GM11168 (cell line): ENCODE measurements around the gene HGD.
"Not testable (repeated sequence)": the region's sequence is repeated elsewhere in the genome, so short reads cannot be mapped to it uniquely, and the experiment has no call there.

ENCODE experiments used
- in situ Hi-C: fragments of 300-500 bp; cut with MboI; formaldehyde crosslinking; loops from one replicate; pipeline ENCODE4 v1.12.0; 2022; ENCODE audit warnings: low sequenced_read_pairs; ENCODE audit not compliant: unreplicated experiment

HGD gene

GRCh38 chr3:120641696-120642246 is 40.3 kb downstream of the HGD start:
- in situ Hi-C loops = no loop called here

DNA sequence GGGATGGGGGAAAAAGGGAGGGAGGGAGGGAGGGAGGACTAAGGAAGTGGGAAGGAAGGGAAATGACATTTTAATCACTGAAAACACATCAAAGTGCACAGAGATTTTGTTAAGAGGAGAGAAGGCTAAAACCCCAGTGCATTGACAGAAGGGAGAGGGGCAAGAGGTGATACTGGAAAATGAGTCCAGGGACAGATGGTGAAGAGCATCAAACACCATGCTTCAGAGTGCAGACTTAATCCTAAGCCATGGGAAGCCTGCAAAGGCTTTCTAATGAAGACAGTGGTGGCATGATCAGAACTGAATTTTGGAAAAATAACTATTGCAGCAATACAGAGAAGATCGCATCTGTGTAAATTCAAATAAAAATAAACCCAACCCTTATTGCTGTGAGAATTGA is 41.8 kb downstream of the HGD start:
- in situ Hi-C loops = no loop called here

DNA sequence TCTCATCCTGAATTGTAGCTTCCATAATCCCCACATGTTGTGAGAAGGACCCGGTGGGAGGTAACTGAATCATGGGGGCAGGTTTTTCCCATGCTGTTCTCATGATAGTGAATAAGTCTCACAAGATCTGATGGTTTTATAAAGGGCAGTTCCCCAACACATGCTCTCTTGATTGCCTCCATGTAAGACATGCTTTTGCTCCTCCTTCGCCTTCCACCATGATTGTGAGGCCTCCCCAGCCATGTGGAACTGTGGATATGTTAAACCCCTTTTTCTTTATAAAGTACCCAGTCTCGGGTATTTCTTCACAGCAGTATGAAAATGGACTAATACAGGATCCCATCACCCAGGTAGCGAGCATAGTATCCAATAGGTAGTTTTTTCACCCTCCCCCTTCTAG is 43.2 kb downstream of the HGD start:
- in situ Hi-C loops = not testable (repeated sequence)

DNA sequence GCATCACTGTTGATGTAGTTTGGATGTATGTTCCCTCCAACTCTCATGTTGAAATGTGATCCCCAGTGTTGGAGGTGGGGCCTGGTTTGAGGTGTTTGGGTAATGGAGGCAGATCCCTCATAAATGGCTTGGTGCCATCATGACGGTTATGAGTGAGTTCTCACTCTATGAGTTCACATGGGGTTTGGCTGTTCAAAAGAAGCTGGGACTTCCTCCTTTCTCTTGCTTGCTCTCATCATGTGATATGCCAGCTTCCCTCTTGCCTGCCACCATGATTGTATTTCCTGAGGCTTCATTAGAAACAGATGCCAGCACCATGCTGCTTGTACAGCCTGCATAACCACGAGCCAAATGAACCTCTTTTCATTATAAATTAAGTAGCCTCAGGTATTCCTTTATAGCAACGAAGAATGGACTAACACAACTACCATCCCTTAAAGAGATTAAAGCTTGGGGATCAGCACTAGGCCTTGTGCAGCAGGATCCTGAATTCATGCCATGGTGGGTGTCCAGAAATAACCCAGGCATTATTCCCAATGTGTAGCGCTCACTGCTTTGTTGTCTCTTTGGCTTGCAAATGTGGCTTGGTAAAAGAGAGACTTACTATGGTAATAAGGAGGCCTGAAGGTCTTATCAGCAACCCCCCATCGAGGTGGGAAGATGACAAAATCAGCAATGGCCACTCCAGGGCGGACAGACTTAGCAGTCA is 44.0 kb downstream of the HGD start:
- in situ Hi-C loops = no loop called here

DNA sequence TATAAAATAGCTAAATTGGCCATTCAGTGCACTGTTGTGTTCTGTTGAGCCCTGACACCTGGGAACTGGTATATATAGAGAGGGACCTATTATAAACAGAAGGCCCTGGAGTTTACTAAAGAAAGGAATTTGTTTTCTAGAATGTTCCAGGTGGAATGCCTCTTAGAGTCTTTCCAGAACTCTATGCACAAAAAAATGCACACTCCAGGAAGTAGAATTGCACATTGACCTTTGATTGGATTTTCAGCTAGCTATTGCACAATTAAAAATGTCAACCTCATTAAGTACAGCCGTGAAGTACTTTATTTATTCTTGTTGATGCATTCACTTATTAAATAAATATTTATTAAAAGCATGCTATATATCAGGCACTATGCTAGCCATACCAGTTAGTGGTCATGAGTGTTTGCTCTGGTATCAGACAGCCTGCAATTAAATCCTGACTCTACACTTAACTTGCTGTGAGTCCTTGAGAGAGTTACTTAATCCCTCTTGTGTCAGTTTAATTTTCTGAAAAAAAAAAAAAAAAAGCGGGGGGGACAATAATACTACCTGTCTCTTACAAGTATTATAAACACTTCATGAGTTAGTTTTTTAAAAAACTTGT is 45.1 kb downstream of the HGD start:
- in situ Hi-C loops = no loop called here

- in situ Hi-C loops = no loop called here
These were observed 47.5 kb downstream of the HGD start for GRCh38 chr3:120634539-120634938.

DNA sequence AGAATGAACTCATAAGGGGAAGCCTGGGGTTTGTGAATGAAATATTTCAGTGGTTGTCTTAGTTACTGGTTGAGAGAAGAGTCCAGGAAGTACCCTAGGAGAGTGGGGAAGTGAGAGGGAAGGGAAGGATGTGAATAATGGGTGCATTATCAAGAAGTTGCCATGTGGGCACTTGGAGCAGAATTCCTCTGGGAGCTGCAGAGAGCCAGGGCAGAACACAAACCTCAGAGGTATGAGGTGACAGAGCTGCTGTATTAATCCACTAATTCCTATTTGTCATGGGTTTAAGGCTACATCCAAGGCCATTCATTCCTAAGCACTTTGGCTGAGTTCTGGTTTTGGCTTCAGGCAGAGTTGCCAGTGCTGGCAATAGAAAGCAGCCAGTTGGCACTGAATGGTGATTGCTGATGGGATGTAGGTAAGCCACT is 56.9 kb downstream of the HGD start:
- in situ Hi-C loops = no loop called here

DNA sequence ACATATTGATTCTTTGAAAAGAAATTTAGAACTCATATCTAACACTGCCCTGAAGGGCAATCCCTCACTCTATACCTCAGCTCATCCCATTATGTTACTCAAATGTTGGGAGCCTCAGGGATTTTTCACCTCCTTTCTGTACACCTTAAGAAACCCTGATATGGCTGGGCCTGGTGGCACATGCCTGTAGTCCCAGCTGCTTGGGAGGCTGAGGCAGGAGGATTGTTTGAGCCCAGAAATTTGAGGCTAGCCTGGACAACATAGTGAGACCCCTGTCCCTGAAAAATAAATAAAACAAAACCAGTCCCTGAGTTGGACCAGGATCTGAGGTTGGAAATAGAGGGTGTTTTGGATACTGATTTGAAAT is 58.3 kb downstream of the HGD start:
- in situ Hi-C loops = no loop called here

DNA sequence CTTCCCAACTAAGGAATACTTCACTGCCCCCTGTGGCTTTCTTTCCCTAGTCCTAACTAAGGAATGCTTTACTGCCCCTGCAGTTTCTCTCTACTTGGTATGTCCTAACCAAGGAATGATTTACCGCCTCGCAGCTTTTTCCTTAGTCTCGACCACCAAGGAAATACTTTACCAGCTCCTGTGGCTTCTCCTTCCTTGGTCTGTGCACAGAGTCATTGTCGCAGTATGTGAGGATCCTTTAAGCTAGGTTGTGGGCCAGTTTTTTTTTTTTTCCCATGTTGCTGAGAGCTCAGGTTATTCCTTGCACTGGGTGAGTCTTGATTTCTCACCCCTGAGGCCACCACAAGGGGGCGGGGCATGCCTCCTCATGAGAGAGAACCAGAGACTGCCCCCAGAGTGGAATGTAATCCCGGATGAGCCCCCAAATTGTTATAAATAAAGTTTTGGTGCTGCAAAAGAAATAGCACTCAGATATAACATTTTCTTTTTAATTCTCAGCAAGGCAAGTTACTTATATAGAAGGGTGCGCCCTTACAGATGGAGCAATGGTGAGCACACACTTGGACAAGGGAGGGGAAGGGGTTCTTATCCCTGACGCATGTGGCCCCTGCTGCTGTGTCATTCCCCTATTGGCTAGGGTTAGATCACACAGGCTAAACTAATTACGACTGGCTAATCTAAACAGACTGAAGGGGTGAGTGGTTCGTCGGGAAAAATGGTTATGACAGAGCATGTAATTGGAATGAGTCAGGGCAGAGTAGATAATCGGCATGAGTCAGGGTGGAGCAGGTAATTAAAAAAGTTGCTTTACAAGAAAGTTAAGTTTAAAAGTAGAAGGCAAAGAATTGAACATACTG is 58.9 kb downstream of the HGD start:
- in situ Hi-C loops = no loop called here

GRCh38 chr3:120622457-120622856 is 59.6 kb downstream of the HGD start:
- in situ Hi-C loops = no loop called here

DNA sequence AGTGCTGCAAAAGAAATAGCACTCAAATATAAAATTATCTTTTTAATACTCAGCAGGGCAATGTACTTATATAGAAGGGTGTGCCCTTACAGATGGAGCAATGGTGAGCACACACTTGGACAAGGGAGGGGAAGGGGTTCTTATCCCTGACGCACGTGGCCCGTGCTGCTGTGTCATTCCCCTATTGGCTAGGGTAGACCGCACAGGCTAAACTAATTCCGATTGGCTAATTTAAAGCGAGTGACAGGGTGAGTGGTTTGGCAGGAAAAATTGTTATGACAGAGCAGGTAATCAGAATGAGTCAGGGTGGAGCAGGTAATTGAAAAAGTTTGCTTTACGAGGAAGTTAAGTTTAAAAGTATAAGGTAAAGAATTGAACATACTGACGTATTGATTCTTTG is 65.3 kb downstream of the HGD start:
- in situ Hi-C loops = not testable (repeated sequence)

- in situ Hi-C loops = no loop called here
These were observed 66.0 kb downstream of the HGD start for GRCh38 chr3:120615847-120616609.

DNA sequence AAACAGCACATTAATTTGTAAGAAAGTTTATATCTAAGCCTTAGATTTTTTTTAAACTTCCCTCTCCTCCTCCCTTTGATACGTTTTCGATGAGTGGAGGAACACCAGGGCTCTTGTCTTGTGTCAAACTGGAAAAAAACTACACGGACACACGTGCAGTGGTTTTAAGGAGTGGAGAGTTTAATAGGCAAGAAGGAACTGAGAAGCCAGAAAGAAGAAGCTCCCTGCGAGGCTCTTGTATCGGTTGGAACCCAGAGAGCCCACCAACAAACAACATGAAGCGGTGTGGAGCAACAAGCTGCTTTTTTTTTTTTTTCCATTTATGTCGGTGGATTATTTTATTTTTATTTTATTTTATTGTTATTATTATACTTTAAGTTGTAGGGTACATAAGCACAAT is 67.3 kb downstream of the HGD start:
- in situ Hi-C loops = no loop called here

DNA sequence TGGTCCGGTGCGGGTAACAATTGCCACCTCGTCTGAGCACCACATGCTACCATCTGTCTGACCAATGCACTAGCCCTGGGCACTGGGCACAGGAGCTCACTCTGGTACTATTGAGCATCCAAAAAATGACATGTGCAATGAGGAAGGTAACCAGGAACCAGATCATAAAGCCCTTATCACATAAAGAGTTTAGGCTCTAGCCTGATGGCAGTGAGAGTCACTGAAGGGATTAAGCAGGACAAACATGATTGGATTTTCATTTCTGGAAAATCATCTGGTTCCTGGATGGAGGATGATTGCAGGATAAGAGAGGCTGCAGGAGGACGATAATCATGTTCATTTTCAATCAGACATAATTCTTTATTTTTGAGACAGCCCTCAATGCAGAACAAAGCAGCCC is 73.5 kb downstream of the HGD start:
- in situ Hi-C loops = no loop called here

- in situ Hi-C loops = no loop called here
These were observed 77.3 kb downstream of the HGD start for GRCh38 chr3:120604784-120605183.

DNA sequence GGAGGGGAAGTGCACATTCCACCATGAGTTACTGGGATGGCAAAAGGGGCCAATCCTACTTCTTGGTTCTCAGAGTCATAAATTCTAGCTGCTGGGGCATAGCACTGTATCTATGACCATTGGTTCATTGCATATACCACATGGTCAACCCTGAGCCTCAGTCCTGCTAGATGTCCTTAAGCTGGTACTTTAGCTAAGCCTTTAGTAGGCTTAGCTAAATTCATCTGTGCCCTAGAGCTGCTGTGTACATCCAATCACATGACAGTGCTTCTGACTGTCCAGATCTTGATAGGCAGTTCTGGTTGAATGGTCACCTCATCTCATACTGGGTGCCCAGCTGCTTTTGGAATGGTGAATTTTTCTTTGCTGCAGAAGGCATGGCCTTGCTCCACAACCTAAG is 77.7 kb downstream of the HGD start:
- in situ Hi-C loops = no loop called here

DNA sequence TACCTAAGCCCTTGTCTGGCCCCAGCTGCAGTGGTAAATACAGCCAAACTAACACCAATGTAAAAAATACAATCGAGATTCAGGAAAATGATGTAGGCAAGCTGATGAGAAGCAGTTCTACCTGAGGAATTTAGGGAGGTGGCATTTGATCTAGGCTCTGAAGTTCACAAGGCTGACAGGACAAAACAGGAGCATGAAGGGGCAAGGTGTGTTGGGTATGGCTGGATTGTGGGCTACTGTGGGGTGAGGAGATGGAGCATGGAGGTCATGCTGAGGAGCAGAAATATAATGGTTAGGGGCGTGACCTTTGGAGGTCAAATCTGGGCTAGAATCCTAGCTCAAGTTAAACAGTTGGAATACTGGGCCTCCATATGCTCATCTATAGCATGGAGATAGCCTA is 79.4 kb downstream of the HGD start:
- in situ Hi-C loops = no loop called here

GRCh38 chr3:120601554-120601953 is 80.5 kb downstream of the HGD start:
- in situ Hi-C loops = no loop called here

GRCh38 chr3:120599211-120599610 is 82.8 kb downstream of the HGD start:
- in situ Hi-C loops = no loop called here

GRCh38 chr3:120597445-120598049 is 84.5 kb downstream of the HGD start:
- in situ Hi-C loops = no loop called here
